ENCODE results near the gene IGF1.

- TF ChIP-seq EZH2phosphoT487 (IDR thresholded peaks at IDR 0.05; ENCODE audit: borderline replicate concordance, low read depth) (no peak), CTCF (IDR thresholded peaks at IDR 0.05) (no peak), EP300 (IDR thresholded peaks at IDR 0.05; ENCODE audit: borderline replicate concordance in 1 of 2, low read depth in 1 of 2, low read length in 1 of 2) (peak in 1 of 2 experiments; percentile 40; a peak in 1 of 4 replicates), TAF1 (IDR thresholded peaks at IDR 0.05; ENCODE audit: borderline replicate concordance, low read depth, low read length) (no peak), MXI1 (IDR thresholded peaks at IDR 0.05; ENCODE audit: low read depth, low read length) (peak; percentile 97), SMC3 (IDR thresholded peaks at IDR 0.05; ENCODE audit: low read depth, low read length) (no peak)
Observed at GRCh38 chr12:102406033-102406584, 74.3 kb downstream of the IGF1 start.

Data from SK-N-SH (cell line).